GM12892 (cell line): ENCODE data around the gene RAVER2.

Source experiments
- DNase-seq: peaks from one replicate; pipeline ENCODE4 v3.0.0; 2011; ENCODE audit not compliant: insufficient read length
- FAIRE-seq: peaks from 2 replicates; lab custom pipeline; 2011; peaks lifted over from hg19 to GRCh38; lab: Jason Lieb, UNC
- POLR2A ChIP-seq: IDR thresholded peaks from 2 replicates; pipeline ENCODE4 v1.6.1; 2011; ENCODE audit warnings: low read depth, low read length, control low read depth
- POLR2AphosphoS5 ChIP-seq: IDR thresholded peaks from 2 replicates; pipeline ENCODE4 v1.6.1; 2011; ENCODE audit warnings: low read depth, low read length, control low read depth
- TAF1 ChIP-seq: IDR thresholded peaks from 2 replicates; pipeline ENCODE4 v1.6.1; 2011; ENCODE audit warnings: low read depth, mild to moderate bottlenecking, control low read depth, low read length, borderline replicate concordance

The RAVER2 gene

DNA sequence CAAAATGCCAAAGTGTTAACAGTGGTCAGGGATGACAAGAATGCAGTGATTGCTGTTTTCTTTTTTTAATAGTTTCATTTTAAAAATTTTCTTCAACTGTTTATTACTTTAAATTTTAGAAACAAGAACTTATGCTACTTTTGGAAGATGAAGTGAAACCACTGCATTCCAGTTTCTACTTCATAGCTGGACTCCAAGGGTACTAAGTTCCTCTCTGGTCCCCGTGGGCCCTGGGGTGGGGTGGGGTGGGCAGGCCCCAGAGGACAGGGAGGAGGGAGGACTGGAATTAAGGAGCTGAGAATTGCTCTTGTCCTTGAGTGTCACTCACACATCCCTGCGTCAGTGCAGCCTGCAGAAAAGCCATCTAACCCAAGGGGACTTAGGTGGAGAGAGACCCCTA, 97.3 kb downstream of the RAVER2 start:
- TF ChIP-seq POLR2AphosphoS5 (no peak), TAF1 (no peak), POLR2A (no peak)
- FAIRE-seq, result no peak

DNA sequence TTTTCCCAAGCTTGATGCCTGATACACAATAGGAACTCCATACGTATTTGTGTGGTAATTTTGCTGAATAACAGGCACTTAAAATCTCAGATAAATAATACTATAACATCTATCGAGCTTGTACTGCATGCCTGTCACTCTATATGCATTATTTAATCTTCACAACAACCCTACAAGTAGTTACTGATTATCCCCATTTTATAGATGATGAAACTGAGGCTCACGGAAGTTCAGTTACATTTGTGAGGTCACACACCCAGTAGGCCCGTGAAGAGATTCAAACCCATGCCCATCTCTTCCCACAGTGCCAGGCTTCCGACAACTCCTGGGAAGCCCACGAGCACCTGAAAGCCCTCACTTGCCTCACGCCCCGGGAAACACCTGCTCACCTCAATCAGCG, 98.8 kb downstream of the RAVER2 start:
- no peak for DNase-seq
- no peak for FAIRE-seq
- TF ChIP-seq POLR2A (no peak), POLR2AphosphoS5 (no peak), TAF1 (no peak)

More for the DNA sequence above, 97.3 kb downstream of the RAVER2 start:
- no peak for DNase-seq

DNA sequence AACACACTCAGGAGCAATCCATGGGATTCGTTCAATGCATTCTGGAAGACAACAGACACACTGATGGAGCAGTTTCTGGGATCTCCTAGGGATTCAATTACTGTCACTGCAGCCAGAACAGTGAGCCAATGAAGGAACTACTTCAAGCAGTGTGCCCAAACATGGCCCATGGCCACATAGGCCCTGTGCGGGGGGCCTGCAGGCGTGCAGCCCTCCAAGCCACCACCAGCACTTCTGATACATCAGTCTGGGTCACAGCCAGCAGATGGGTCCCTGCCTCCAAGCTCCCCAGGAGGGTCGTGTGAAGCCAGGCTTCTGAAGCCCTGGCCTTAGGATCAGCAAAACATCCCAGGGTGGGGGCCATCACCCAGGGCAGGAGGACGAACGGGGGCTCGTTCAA, 99.3 kb downstream of the RAVER2 start:
- FAIRE-seq (no peak), DNase-seq (no peak)
- no peak for TF ChIP-seq POLR2A
- no peak for TF ChIP-seq TAF1
- TF ChIP-seq POLR2AphosphoS5, result no peak

DNA sequence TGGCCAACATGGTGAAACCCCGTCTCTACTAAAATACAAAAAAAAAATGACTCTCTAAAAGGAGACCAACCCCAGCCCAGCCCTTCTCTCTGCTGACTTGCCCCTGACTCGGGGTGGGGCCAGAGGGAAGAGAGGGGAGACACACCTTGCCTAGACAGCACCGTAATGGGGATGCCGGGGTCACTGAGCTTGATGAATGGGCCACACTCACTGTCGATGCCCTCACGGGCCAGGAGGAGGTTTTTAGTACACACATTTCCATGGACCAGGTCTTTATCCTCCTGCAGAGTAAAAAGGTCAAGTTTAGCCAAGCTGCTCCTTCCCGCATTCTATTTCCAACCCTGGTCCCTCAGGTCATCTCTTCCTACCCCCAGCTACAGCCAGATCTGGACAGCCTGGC, 99.7 kb downstream of the RAVER2 start:
- DNase-seq (no peak), FAIRE-seq (no peak)
- TF ChIP-seq POLR2AphosphoS5 (no peak), POLR2A (no peak), TAF1 (no peak)

DNA sequence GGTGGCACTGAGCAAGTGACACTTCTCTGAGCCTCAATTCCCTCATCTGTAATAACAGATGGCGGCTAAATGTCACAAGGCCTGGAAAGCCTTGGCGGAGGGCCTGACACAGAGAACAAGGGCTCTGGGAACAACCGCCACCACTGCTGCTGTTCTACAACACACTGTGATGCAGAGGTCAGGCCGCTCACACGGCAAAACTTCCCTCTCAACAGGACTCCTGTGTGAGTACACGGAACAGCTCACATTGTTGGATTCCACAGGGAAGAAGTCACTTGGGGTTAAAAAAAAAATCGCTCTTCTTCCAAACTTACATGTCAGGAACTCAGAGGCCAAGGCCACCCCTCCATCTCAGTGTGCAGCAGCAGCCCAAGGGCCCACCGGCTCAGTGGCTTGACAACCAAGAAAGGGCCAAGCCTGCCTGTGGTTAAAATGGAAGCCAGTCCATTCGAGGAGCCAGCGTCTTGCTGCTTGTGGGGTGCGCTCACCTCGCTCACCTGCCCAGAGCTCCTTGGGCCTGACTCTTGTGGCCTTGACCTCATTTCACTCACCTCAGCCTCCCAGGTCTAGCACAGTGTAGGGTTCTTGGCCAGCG, 101.1 kb downstream of the RAVER2 start:
- TF ChIP-seq POLR2A (no peak), POLR2AphosphoS5 (no peak), TAF1 (no peak)
- DNase-seq (no peak), FAIRE-seq (no peak)

DNA sequence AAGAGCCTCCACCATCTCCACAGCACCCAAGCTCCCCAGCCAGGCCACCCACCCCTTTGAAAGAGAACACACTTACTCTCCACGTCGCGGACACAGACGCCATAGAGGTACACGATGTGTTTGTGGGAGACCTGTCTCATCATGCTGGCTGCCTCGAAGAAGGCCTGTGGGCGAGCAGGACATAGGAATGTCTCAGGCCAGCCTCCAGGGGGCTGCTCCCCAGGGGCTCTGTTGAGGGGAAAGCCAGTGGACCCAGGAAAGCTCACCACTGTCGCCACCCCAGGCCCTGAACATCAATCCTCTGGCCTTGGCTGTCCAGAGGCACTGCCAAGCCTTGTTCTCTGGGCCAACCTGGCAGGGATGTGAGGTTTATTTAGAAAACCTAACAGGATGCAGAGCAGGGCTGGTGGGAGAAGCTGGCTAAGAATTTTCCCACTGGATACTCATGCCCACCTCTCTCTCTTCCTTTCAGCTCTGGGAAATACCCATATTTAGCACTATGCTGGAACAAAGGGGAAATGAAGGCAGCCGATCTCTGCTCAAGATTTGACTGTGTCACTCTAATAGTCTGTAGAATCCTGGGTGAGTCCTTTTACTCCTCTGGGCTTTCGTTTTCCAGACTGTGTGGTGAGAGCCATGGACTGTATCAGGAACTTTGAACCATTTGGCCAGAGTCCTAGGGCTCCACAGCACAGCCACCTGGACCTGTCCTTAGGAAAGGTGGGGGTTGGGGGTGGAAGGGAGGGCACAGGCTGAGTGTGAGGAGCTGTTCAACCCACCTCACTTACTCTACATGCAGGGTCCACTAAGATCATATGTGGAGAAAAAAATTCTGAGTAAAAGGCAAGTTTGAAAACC, 101.9 kb downstream of the RAVER2 start:
- no peak for DNase-seq
- FAIRE-seq, result no peak
- TF ChIP-seq POLR2A, result no peak
- no peak for TF ChIP-seq POLR2AphosphoS5
- TF ChIP-seq TAF1, result no peak

DNA sequence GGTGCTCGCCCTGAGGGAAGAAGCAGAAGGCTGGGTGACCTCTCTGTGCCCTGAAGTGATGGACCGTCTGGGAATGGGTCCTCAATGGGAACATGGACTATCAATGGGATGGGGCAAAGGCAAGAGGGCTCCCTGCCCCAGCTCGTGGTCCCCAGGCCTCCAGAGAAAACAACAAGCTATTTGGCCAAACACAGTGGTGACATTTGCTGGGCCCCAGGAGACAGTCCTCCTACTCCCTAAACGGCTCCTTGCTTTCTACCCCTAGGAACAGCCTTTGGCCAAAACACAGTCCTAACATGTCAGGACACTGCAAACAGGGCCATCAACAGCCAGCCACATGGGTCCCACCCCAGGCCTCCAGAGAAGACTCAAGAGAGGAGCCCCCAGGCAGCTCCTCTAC, 102.8 kb downstream of the RAVER2 start:
- TF ChIP-seq POLR2A (no peak), TAF1 (no peak), POLR2AphosphoS5 (no peak)
- no peak for DNase-seq
- FAIRE-seq, result no peak

DNA sequence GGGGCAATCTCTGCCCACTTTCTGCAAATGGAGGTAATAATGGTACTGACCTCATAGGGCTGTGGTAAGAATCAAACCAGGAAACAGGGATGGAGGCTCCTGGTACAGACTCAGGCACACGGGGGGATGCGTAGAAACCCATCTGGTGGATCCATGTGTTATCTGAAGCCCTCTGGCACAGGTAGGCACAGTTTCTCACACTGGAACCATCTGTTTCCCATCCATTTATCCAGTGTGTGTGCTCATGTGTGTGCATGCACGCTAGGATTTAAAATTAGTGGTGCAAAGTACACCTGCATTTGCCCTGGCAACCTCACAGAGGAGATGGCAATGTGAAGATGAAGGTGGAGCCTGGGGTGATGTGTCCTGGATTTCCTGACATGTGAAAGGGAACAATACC, 103.3 kb downstream of the RAVER2 start:
- FAIRE-seq, result no peak
- TF ChIP-seq POLR2A (no peak), TAF1 (no peak), POLR2AphosphoS5 (no peak)

DNA sequence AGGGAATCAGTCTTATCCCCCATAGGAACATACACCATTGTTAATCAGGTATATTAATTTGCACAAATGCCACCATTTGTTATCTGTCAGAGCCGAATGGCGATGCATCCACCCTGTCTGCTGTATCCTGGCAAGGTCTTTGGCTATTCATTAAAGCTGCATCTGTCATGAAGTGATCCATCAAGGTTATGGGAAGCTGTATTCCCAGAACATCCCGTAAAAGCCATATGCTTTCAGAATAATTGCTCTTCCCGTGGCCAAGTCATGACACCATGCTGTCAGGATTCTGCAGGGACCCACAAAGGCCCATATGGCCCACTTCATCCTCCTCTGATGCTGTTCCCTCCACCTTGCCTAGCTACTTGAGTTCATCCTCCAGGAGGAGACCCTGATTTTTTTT, 103.9 kb downstream of the RAVER2 start:
- FAIRE-seq (no peak), DNase-seq (no peak)
- TF ChIP-seq TAF1 (no peak), POLR2A (no peak), POLR2AphosphoS5 (no peak)

More for the DNA sequence above, 103.3 kb downstream of the RAVER2 start:
- DNase-seq, result no peak

DNA sequence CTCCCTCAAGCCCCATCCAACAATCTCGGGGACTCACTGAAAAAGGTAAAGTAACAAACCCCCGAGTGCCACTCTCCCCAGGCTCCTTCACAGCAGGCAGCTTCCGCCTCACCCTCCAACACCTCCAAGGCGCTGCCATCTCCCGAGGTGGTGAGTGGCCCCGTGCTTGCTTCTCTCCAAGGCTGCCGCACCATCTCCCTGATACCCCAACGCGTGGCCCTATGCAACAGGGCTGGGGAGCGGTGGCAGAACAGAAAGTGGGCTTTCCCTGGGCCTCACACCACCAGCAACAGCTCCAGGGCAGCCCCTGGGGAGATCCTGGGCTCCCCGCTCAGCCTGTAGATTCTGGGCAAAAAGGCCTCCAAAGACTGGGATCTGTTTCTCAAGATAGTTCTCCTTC, 105.1 kb downstream of the RAVER2 start:
- FAIRE-seq, result no peak
- no peak for DNase-seq
- no peak for TF ChIP-seq POLR2AphosphoS5

DNA sequence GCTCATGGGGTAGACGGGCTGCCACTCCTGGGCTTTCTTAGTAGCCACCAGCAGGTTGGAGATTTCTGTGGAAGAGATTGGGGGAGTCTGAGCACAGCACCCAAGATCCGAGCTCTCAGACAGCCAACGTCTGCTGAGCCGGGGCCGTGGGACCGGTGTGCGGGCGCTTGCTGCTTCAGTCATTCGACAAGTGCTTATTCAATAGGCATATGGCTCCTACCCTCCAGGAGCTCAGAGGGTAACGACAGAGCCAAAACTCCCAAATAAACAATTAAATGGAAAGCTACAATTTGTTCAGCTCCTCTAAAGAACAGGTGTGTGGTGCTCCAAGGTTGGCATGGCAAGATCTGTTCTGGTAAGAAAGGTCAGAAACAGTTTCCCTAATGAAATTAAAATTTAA, 106.0 kb downstream of the RAVER2 start:
- TF ChIP-seq POLR2A, result no peak
- TF ChIP-seq POLR2AphosphoS5, result no peak
- no peak for TF ChIP-seq TAF1
- DNase-seq (no peak), FAIRE-seq (no peak)

DNA sequence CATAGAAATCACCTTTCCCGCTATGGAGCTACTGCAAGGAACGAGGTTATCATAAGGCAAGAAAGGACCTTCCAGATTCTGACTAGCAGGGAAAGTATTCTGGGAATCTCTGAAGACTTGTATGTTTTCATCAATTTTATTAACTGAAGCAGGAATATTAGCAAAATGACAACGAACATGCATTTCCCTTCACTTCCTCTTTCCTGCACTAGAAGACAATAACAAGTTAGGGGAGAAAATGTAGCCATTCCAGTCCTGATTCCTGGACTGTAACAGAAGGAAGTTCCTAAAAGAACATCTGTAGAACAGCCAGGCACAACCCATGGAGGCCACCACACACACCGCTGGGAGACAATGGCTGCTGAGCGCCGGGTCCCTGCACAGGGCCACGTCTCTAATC, 106.8 kb downstream of the RAVER2 start:
- DNase-seq (no peak), FAIRE-seq (no peak)
- TF ChIP-seq POLR2AphosphoS5 (no peak), POLR2A (no peak), TAF1 (no peak)
